Adrenal gland (tissue), 5 donors: Measurements from ENCODE around the gene ANP32A.

Experiments used
- CTCF ChIP-seq, 6 experiments: fragments of 450-650 bp in 4 of 6; fragments of 200-600 bp in 2 of 6; sonication (generic) in 1 of 6; IDR thresholded peaks; 1 replicate in 5 of 6; 2 replicates in 1 of 6; pipeline versions ENCODE4 v1.5.1 to v1.8.0; 2016 to 2021; ENCODE audit warnings: antibody characterized with exemption in 6 of 6, mild to moderate bottlenecking in 2 of 6, moderate library complexity in 1 of 6
- POLR2A ChIP-seq, 2 donors: fragments of 450-650 bp; IDR thresholded peaks; one replicate each; pipeline ENCODE4 v1.6.1; 2017; ENCODE audit warnings: antibody characterized with exemption in 2 of 2, mild to moderate bottlenecking in 2 of 2, moderate library complexity in 1 of 2
- donor health status: DM: no; HTN: no; CAD: no.

GRCh38 chr15:68815598-68815997, 5.1 kb downstream of the ANP32A start:
- TF ChIP-seq CTCF (IDR thresholded peaks at IDR 0.05) = no peak
- no peak for TF ChIP-seq POLR2A (IDR thresholded peaks at IDR 0.05)
